HG03060 (cell line): ENCODE data around the gene GRAMD2B.
"Not testable (repeated sequence)": the region's sequence is repeated elsewhere in the genome, so short reads cannot be mapped to it uniquely, and the experiment has no call there.

Source experiments
- ATAC-seq: cut with Tn5 transposase; IDR thresholded peaks from one replicate; pipeline ENCODE4 v1.9.1; 2021; ENCODE audit warnings: low read depth, moderate number of reproducible peaks; ENCODE audit not compliant: unreplicated experiment

GRAMD2B gene

GRCh38 chr5:126503602-126504104, 80.4 kb downstream of the GRAMD2B start:
- no peak for ATAC-seq

- no peak for ATAC-seq
Observed at GRCh38 chr5:126506079-126506478, 82.9 kb downstream of the GRAMD2B start.

GRCh38 chr5:126508251-126508961, 85.2 kb downstream of the GRAMD2B start:
- no peak for ATAC-seq

- no peak for ATAC-seq
Observed at GRCh38 chr5:126508962-126509279, 85.7 kb downstream of the GRAMD2B start.

- no peak for ATAC-seq
Observed at GRCh38 chr5:126509339-126509738, 86.1 kb downstream of the GRAMD2B start.

GRCh38 chr5:126511961-126512360, 88.8 kb downstream of the GRAMD2B start:
- ATAC-seq, result no peak

GRCh38 chr5:126512451-126512850, 89.2 kb downstream of the GRAMD2B start:
- ATAC-seq, result no peak

GRCh38 chr5:126513302-126513701, 90.1 kb downstream of the GRAMD2B start:
- ATAC-seq, result no peak

- ATAC-seq, result no peak
Observed at GRCh38 chr5:126513703-126514102, 90.5 kb downstream of the GRAMD2B start.

GRCh38 chr5:126514131-126514557, 90.9 kb downstream of the GRAMD2B start:
- ATAC-seq, result no peak

GRCh38 chr5:126514558-126515141, 91.4 kb downstream of the GRAMD2B start:
- no peak for ATAC-seq

- no peak for ATAC-seq
Observed at GRCh38 chr5:126515337-126515736, 92.1 kb downstream of the GRAMD2B start.

GRCh38 chr5:126516133-126516532, 92.9 kb downstream of the GRAMD2B start:
- ATAC-seq, result no peak

GRCh38 chr5:126516852-126517251, 93.6 kb downstream of the GRAMD2B start:
- ATAC-seq, result no peak

GRCh38 chr5:126519223-126519622, 96.0 kb downstream of the GRAMD2B start:
- not testable (repeated sequence) for ATAC-seq

GRCh38 chr5:126519637-126520592, 96.7 kb downstream of the GRAMD2B start:
- no peak for ATAC-seq

- no peak for ATAC-seq
Observed at GRCh38 chr5:126520593-126520953, 97.4 kb downstream of the GRAMD2B start.

GRCh38 chr5:126521130-126521529, 97.9 kb downstream of the GRAMD2B start:
- ATAC-seq, result no peak

- ATAC-seq, result no peak
Observed at GRCh38 chr5:126523818-126524510, 100.8 kb downstream of the GRAMD2B start.

GRCh38 chr5:126525630-126526245, 102.5 kb downstream of the GRAMD2B start:
- no peak for ATAC-seq
